ENCODE results near the gene SETDB1. TPM values are rescaled to one million over a fixed set of nuclear protein-coding genes. Genes with fewer than 3 reads are reported as not detected.

The SETDB1 gene
- total and polyA plus RNA-seq, 2 of the 8 experiments (the other 6 are each of a cell fraction or from before 2014, with no cell fraction given) = 27.5 to 48.8 TPM

DNA sequence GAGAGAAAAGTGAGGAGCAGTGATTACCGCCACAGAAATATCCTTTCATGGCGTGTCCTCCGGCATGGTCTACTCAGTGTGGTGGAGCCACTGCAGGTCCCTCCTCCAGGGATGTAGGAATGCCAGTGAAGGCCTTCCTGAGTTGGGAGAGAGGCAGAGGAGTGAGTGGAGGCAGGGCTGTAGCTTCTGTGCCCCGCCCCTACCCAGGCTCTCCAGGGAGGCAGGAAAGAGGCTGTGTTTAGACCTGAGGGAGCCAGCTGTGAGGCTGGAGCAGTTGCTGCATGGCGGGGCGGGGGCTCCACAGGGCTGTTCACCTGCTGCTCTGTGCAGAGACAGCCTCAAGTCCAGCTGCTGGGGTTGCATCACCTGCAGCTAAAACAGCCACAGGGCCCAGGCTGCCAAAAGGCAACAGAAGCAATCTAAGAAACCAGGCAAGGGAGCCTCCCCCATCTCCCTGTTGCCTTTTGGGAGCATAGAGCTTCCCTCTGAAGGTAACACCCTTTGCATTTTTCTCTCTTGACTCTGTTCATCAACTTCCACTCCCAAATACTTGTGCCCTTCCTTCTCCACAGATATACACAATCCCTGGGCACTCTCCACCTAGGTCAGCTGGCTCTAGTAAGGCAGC, 55.1 kb downstream of the SETDB1 start (continued):
- no peak for TF ChIP-seq POU5F1 (IDR thresholded peaks at IDR 0.05; ENCODE audit: low read depth, low read length)
- TF ChIP-seq RFX5 (IDR thresholded peaks at IDR 0.05; ENCODE audit: borderline replicate concordance, low read depth, low read length) = no peak
- no peak for TF ChIP-seq CREB1 (IDR thresholded peaks at IDR 0.05)
- TF ChIP-seq NANOG (IDR thresholded peaks at IDR 0.05; ENCODE audit: insufficient read depth, low read depth, low read length, poor library complexity, severe bottlenecking) = no peak
- TF ChIP-seq RBBP5 (IDR thresholded peaks at IDR 0.05; ENCODE audit: borderline replicate concordance, low read depth, low read length) = peak; percentile 72; the same call in 1 of the 2 replicates
- TF ChIP-seq CEBPB (IDR thresholded peaks at IDR 0.05; ENCODE audit: low read depth, low read length) = peak; percentile 87
- TF ChIP-seq, protein P1, sequence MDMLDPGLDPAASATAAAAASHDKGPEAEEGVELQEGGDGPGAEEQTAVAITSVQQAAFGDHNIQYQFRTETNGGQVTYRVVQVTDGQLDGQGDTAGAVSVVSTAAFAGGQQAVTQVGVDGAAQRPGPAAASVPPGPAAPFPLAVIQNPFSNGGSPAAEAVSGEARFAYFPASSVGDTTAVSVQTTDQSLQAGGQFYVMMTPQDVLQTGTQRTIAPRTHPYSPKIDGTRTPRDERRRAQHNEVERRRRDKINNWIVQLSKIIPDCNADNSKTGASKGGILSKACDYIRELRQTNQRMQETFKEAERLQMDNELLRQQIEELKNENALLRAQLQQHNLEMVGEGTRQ (IDR thresholded peaks at IDR 0.05; ENCODE audit: low read length) = no peak
- TF ChIP-seq, protein P2, sequence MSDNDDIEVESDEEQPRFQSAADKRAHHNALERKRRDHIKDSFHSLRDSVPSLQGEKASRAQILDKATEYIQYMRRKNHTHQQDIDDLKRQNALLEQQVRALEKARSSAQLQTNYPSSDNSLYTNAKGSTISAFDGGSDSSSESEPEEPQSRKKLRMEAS (IDR thresholded peaks at IDR 0.05) = no peak
- TF ChIP-seq, protein P3, sequence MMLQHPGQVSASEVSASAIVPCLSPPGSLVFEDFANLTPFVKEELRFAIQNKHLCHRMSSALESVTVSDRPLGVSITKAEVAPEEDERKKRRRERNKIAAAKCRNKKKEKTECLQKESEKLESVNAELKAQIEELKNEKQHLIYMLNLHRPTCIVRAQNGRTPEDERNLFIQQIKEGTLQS (IDR thresholded peaks at IDR 0.05; ENCODE audit: insufficient read depth, low read depth, low read length) = 0 out of 2 replicates have a peak, but pooled peaks have one; percentile 20
- no peak for TF ChIP-seq CBX8 (IDR thresholded peaks at IDR 0.05; ENCODE audit: borderline replicate concordance, low read depth, low read length)
- peak; percentile 77; the same call in 1 of the 2 replicates for TF ChIP-seq POLR2AphosphoS5 (IDR thresholded peaks at IDR 0.05; ENCODE audit: low read depth, low read length)
- TF ChIP-seq CBX5 (IDR thresholded peaks at IDR 0.05; ENCODE audit: low read depth, low read length) = no peak
- TF ChIP-seq HDAC2 (IDR thresholded peaks at IDR 0.05; ENCODE audit: borderline replicate concordance in 1 of 2, low read depth in 2 of 2, low read length in 2 of 2) = no peak; a peak in 1 of 4 replicates
- TF ChIP-seq TCF12 (IDR thresholded peaks at IDR 0.05; ENCODE audit: low read depth, low read length) = 0 out of 2 replicates have a peak, but pooled peaks have one; percentile 31
- TF ChIP-seq SIN3A (conservative IDR thresholded peaks at IDR 0.05 in 1 of 2, IDR thresholded peaks at IDR 0.05 in 1 of 2; ENCODE audit: low read depth in 1 of 2, low read length in 2 of 2) = 0 out of 4 replicates have a peak, but pooled peaks of 1 of the 2 experiments have one; percentile 24
- no peak for TF ChIP-seq JUN (IDR thresholded peaks at IDR 0.05; ENCODE audit: low read depth, low read length)
- TF ChIP-seq TBP (IDR thresholded peaks at IDR 0.05; ENCODE audit: low read depth, low read length) = peak; percentile 74
- peak; percentile 69 to 72; a peak in 2 of 3 replicates for TF ChIP-seq POLR2A (IDR thresholded peaks at IDR 0.05; ENCODE audit: control extremely low read depth in 1 of 2, low read depth in 2 of 2, low read length in 2 of 2)
- TF ChIP-seq GABPA (IDR thresholded peaks at IDR 0.05; ENCODE audit: borderline replicate concordance, insufficient read depth, low read length) = no peak
- TF ChIP-seq, protein P4, sequence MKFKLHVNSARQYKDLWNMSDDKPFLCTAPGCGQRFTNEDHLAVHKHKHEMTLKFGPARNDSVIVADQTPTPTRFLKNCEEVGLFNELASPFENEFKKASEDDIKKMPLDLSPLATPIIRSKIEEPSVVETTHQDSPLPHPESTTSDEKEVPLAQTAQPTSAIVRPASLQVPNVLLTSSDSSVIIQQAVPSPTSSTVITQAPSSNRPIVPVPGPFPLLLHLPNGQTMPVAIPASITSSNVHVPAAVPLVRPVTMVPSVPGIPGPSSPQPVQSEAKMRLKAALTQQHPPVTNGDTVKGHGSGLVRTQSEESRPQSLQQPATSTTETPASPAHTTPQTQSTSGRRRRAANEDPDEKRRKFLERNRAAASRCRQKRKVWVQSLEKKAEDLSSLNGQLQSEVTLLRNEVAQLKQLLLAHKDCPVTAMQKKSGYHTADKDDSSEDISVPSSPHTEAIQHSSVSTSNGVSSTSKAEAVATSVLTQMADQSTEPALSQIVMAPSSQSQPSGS (IDR thresholded peaks at IDR 0.05; ENCODE audit: low read length) = no peak

Measured in H1 (cell line).